PC-3 (cell line): Measurements from ENCODE around the gene BPIFA3. TPM values are rescaled to one million over a fixed set of nuclear protein-coding genes. Genes with fewer than 3 reads are reported as not detected.

ENCODE experiments used
- ATAC-seq: fragments of 200-7000 bp; cut with Tn5 transposase; 2 replicates; pipeline ENCODE4 v1.9.1; 2020; ENCODE audit warnings: mild to moderate bottlenecking, moderate library complexity
- BruUV-seq: library from RNA; stranded (reverse); fragments of 400-500 nt; replicated peaks from 2 replicates; lab custom pipeline; 2021; lab: Mats Ljungman, UMichigan
- CTCF ChIA-PET: fragments of 300-600 bp; sonication (Branson Sonifier 250); formaldehyde crosslinking; loops from one replicate; lab custom pipeline; 2022; ENCODE audit warnings: antibody characterized with exemption; lab: Charles Lee
- POLR2A ChIA-PET: fragments of 300-600 bp; sonication (Branson Sonifier 250); formaldehyde crosslinking; loops from one replicate; lab custom pipeline; 2022; ENCODE audit warnings: antibody characterized with exemption; ENCODE audit not compliant: unreplicated experiment; lab: Charles Lee
- DNase-seq: peaks from one replicate; pipeline ENCODE4 v3.0.0-alpha.2; 2015
- H2AFZ ChIP-seq: fragments of 300-600 bp; sonication (generic); 2 replicates; pipeline ENCODE4 v1.6.0; 2016; ENCODE audit warnings: antibody characterized with exemption, low read length
- H3F3A ChIP-seq: fragments of 300-600 bp; sonication (generic); one replicate; pipeline ENCODE4 v1.6.0; 2017; ENCODE audit warnings: antibody characterized with exemption, low read length, control low read depth, mild to moderate bottlenecking; ENCODE audit not compliant: unreplicated experiment
- H3K27ac ChIP-seq: fragments of 300-600 bp; sonication (generic); 2 replicates; pipeline ENCODE4 v1.5.1; 2016; ENCODE audit warnings: mild to moderate bottlenecking, low read length
- H3K27me3 ChIP-seq: fragments of 300-600 bp; sonication (generic); 2 replicates; pipeline ENCODE4 v1.6.1; 2016; ENCODE audit warnings: low read length, mixed read lengths
- H3K36me3 ChIP-seq: fragments of 300-600 bp; sonication (generic); 2 replicates; pipeline ENCODE4 v1.6.1; 2016; ENCODE audit warnings: low read depth, mixed run types, low read length, mixed read lengths
- H3K4me1 ChIP-seq: fragments of 300-600 bp; sonication (generic); 2 replicates; pipeline ENCODE4 v1.5.1; 2016; ENCODE audit warnings: low read length; ENCODE audit not compliant: insufficient read depth
- H3K4me2 ChIP-seq: fragments of 300-600 bp; sonication (generic); 2 replicates; pipeline ENCODE4 v1.6.0; 2016; ENCODE audit warnings: low read length
- H3K4me3 ChIP-seq: fragments of 300-600 bp; sonication (generic); 2 replicates; pipeline ENCODE4 v1.5.1; 2016; ENCODE audit warnings: mild to moderate bottlenecking, low read length, mixed read lengths
- H3K79me2 ChIP-seq: fragments of 300-600 bp; sonication (generic); 2 replicates; pipeline ENCODE4 v1.6.1; 2017; ENCODE audit warnings: low read length, mixed read lengths
- H3K9ac ChIP-seq: fragments of 300-600 bp; sonication (generic); 2 replicates; pipeline ENCODE4 v1.6.0; 2016; ENCODE audit warnings: mild to moderate bottlenecking, low read length
- H3K9me2 ChIP-seq: fragments of 300-600 bp; sonication (generic); replicated peaks from 2 replicates; pipeline ENCODE4 v1.6.1; 2016; ENCODE audit warnings: mixed run types, low read length, mixed read lengths
- H3K9me3 ChIP-seq: fragments of 300-600 bp; sonication (generic); 2 replicates; pipeline ENCODE4 v1.6.1; 2016; ENCODE audit warnings: low read length, mixed read lengths
- H4K20me1 ChIP-seq: fragments of 300-600 bp; sonication (generic); 2 replicates; pipeline ENCODE4 v1.6.1; 2016; ENCODE audit warnings: low read length, mixed read lengths
- EZH2 ChIP-seq: fragments of 300-600 bp; sonication (generic); IDR thresholded peaks from one replicate; pipeline ENCODE4 v1.6.1; 2017; ENCODE audit warnings: antibody characterized with exemption, mild to moderate bottlenecking, low read length; ENCODE audit not compliant: unreplicated experiment
- EZH2phosphoT487 ChIP-seq: fragments of 300-600 bp; sonication (generic); IDR thresholded peaks from 2 replicates; pipeline ENCODE4 v1.6.1; 2018; ENCODE audit warnings: mild to moderate bottlenecking, antibody characterized with exemption, low read length, borderline replicate concordance
- intact Hi-C: fragments of 100-400 bp; cut with micrococcal nuclease; formaldehyde crosslinking; loops from 2 replicates; pipeline ENCODE4 v1.9.0; 2023
- total RNA-seq: library from RNA; depleted of rRNA; stranded (reverse); fragments of >200 nt; gene quantifications from 2 replicates; pipeline ENCODE4 v1.2.3, GENCODE V29; 2014
- TF ChIP-seq, protein P1 (sequence below): fragments of 300-600 bp; sonication (generic); conservative IDR thresholded peaks from 2 replicates; pipeline ENCODE4 v1.5.1; 2017; ENCODE audit warnings: antibody characterized with exemption, low read depth, mild to moderate bottlenecking, low read length

BPIFA3 gene
- total RNA-seq, 1 experiment from 2014 or later, result not detected

DNA sequence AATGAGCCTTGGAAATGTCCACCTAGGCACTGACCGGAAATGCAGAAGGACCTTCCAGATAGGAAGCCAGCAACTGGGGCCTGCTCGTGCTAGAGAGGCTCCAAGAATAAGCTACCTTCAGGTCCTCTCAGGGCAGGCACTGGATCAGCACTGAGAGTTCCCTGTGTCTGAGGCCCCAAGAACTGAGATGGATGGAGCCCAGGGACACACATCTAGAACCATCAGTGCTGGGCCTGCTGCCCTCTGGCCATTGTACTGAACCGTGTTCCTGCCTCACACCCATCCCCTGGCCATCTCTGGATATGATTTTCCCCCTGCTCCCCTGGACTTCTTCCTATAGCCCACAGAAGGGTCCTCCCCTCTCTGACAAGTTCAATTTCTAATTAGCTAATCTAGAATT lies 28.9 kb downstream of the BPIFA3 start:
- DNase-seq, result no peak
- ATAC-seq, result no peak
- no TSS peak for BruUV-seq
- Histone ChIP-seq H3K9me3 (no peaks in the 10 kb centered on the region), H4K20me1 (no peaks in the 10 kb centered on the region), H3K36me3 (no peaks in the 10 kb centered on the region), H3K4me1 (no peaks in the 10 kb centered on the region), H3K27ac (no peak overlapping the region), H3F3A (no peaks in the 10 kb centered on the region), H3K9ac (no peak overlapping the region), H3K9me2 (no peaks in the 10 kb centered on the region), H3K27me3 (peaks cover 14% of the 10 kb centered on the region), H2AFZ (no peak overlapping the region), H3K79me2 (no peaks in the 10 kb centered on the region), H3K4me2 (no peak overlapping the region), H3K4me3 (no peak overlapping the region)
- CTCF ChIA-PET, result interaction anchor here (0.6 kb wide), 1 partner anchor 112 kb away, joined by 3 read pairs; no protein-coding TSS in a partner anchor
- intact Hi-C loops, result no loop called here
- TF ChIP-seq, protein P1, sequence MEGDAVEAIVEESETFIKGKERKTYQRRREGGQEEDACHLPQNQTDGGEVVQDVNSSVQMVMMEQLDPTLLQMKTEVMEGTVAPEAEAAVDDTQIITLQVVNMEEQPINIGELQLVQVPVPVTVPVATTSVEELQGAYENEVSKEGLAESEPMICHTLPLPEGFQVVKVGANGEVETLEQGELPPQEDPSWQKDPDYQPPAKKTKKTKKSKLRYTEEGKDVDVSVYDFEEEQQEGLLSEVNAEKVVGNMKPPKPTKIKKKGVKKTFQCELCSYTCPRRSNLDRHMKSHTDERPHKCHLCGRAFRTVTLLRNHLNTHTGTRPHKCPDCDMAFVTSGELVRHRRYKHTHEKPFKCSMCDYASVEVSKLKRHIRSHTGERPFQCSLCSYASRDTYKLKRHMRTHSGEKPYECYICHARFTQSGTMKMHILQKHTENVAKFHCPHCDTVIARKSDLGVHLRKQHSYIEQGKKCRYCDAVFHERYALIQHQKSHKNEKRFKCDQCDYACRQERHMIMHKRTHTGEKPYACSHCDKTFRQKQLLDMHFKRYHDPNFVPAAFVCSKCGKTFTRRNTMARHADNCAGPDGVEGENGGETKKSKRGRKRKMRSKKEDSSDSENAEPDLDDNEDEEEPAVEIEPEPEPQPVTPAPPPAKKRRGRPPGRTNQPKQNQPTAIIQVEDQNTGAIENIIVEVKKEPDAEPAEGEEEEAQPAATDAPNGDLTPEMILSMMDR, result no peak
- no peak for TF ChIP-seq EZH2phosphoT487
- no peak for TF ChIP-seq EZH2
- POLR2A ChIA-PET, result no interaction called here

DNA sequence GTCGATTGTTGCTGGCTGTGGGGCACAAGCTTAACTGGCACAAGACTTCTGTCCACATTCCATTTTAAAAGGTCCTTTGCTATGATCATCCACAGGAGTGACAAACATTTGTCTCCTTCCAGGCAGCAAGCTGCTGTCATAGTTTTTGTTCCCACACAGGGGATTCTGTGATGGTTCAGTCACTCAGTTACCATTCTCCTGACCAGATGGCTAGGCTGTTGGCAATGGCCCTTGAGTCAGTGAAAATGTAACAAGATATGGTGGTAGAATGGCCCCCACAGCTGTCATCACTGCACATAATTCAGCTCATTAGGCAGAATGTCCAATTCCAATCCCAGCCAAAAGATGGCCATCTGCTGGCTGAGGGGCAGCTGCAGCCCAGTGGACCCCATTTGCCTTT lies 32.3 kb downstream of the BPIFA3 start:
- Histone ChIP-seq H3K27ac (no peak overlapping the region), H2AFZ (no peak overlapping the region), H3K79me2 (no peaks in the 10 kb centered on the region), H3K9ac (no peak overlapping the region), H3K4me1 (no peaks in the 10 kb centered on the region), H3K9me3 (no peaks in the 10 kb centered on the region), H3K4me2 (no peak overlapping the region), H3K36me3 (no peaks in the 10 kb centered on the region), H4K20me1 (no peaks in the 10 kb centered on the region), H3K9me2 (no peaks in the 10 kb centered on the region), H3F3A (no peaks in the 10 kb centered on the region), H3K27me3 (peaks cover 3% of the 10 kb centered on the region; the same call in 1 of the 2 replicates), H3K4me3 (no peak overlapping the region)
- no TSS peak for BruUV-seq
- no peak for TF ChIP-seq EZH2phosphoT487
- TF ChIP-seq, protein P1, result no peak
- no peak for TF ChIP-seq EZH2
- ATAC-seq, result no peak
- POLR2A ChIA-PET, result no interaction called here
- intact Hi-C loops, result no loop called here
- no peak for DNase-seq
- CTCF ChIA-PET, result no interaction called here

GRCh38 chr20:33250666-33251065 lies 33.5 kb downstream of the BPIFA3 start:
- ChIA-PET CTCF (no interaction called here), POLR2A (no interaction called here)
- H3K27ac ChIP-seq, result no peak overlapping the region
- H2AFZ ChIP-seq, result no peak overlapping the region
- ATAC-seq (no peak), DNase-seq (no peak)
- no peaks in the 10 kb centered on the region for H3K9me2 ChIP-seq
- no peaks in the 10 kb centered on the region for H3K9me3 ChIP-seq
- H3K27me3 ChIP-seq, result peaks cover 7% of the 10 kb centered on the region; the same call in 1 of the 2 replicates
- no peaks in the 10 kb centered on the region for H3K4me1 ChIP-seq
- TF ChIP-seq EZH2, result no peak
- TF ChIP-seq, protein P1, result no peak
- no peak for TF ChIP-seq EZH2phosphoT487
- H4K20me1 ChIP-seq, result no peaks in the 10 kb centered on the region
- intact Hi-C loops, result no loop called here
- BruUV-seq, result no TSS peak
- H3K4me2 ChIP-seq, result no peak overlapping the region
- no peak overlapping the region for H3K9ac ChIP-seq
- H3K4me3 ChIP-seq, result no peak overlapping the region
- H3K36me3 ChIP-seq, result no peaks in the 10 kb centered on the region
- no peaks in the 10 kb centered on the region for H3K79me2 ChIP-seq
- H3F3A ChIP-seq, result no peaks in the 10 kb centered on the region
